Keratinocyte (primary cell): ENCODE results near the gene PARL. TPM values are rescaled to one million over a fixed set of nuclear protein-coding genes. Genes with fewer than 3 reads are reported as not detected.

ENCODE experiments used
- DNase-seq: peaks from one replicate; pipeline ENCODE4 v3.0.0-alpha.2; 2011; ENCODE audit warnings: low read depth, missing footprints, low spot score
- FAIRE-seq: peaks from 2 replicates; lab custom pipeline; 2011; peaks lifted over from hg19 to GRCh38; lab: Jason Lieb, UNC
- H2AFZ ChIP-seq: 2 replicates; pipeline ENCODE4 v1.6.0; 2012; ENCODE audit warnings: low read length, control low read depth, inconsistent platforms; ENCODE audit not compliant: control insufficient read depth
- H3K27ac ChIP-seq: 2 replicates; pipeline ENCODE4 v1.5.1; 2011; ENCODE audit warnings: low read length; ENCODE audit not compliant: control insufficient read depth, insufficient read depth
- H3K27me3 ChIP-seq: 3 replicates; pipeline ENCODE4 v1.6.0; 2011; ENCODE audit warnings: low read length; ENCODE audit not compliant: control insufficient read depth, insufficient read depth; ENCODE audit errors: extremely low read depth
- H3K36me3 ChIP-seq, 2 experiments: 2 replicates in 1 of 2; 3 replicates in 1 of 2; pipeline ENCODE4 v1.5.1; 2011; ENCODE audit warnings: low read length in 2 of 2, mild to moderate bottlenecking in 1 of 2; ENCODE audit not compliant: control insufficient read depth in 2 of 2, insufficient read depth in 2 of 2; ENCODE audit errors: extremely low read depth in 1 of 2
- H3K4me1 ChIP-seq: 3 replicates; pipeline ENCODE4 v1.5.1; 2011; ENCODE audit warnings: low read length; ENCODE audit not compliant: control insufficient read depth, insufficient read depth; ENCODE audit errors: extremely low read depth
- H3K4me2 ChIP-seq: 3 replicates; pipeline ENCODE4 v1.6.0; 2011; ENCODE audit warnings: low read depth, low read length; ENCODE audit not compliant: control insufficient read depth, insufficient read depth; ENCODE audit errors: extremely low read depth
- H3K4me3 ChIP-seq, 3 experiments: fragments of 200-600 bp in 1 of 3; sonication (generic) in 1 of 3; 2 replicates in 2 of 3; 3 replicates in 1 of 3; pipeline ENCODE4 v1.5.1; 2011 to 2016; ENCODE audit warnings: low read length in 3 of 3, mild to moderate bottlenecking in 3 of 3, control low read depth in 2 of 3, inconsistent platforms in 1 of 3, low read depth in 1 of 3, mixed read lengths in 1 of 3, mixed run types in 1 of 3, moderate library complexity in 1 of 3; ENCODE audit not compliant: control insufficient read depth in 2 of 3, insufficient read depth in 2 of 3; ENCODE audit errors: extremely low read depth in 1 of 3
- H3K79me2 ChIP-seq: 2 replicates; pipeline ENCODE4 v1.6.0; 2012; ENCODE audit warnings: low read length; ENCODE audit not compliant: control insufficient read depth, insufficient read depth
- H3K9ac ChIP-seq: 3 replicates; pipeline ENCODE4 v1.6.0; 2011; ENCODE audit warnings: low read length; ENCODE audit not compliant: control insufficient read depth, insufficient read depth; ENCODE audit errors: extremely low read depth
- H3K9me1 ChIP-seq: 3 replicates; pipeline ENCODE4 v1.6.0; 2011; ENCODE audit warnings: low read length; ENCODE audit not compliant: control insufficient read depth, insufficient read depth; ENCODE audit errors: extremely low read depth
- H3K9me3 ChIP-seq: 2 replicates; pipeline ENCODE4 v1.5.1; 2012; ENCODE audit warnings: low read depth, low read length; ENCODE audit not compliant: control insufficient read depth
- H4K20me1 ChIP-seq: 3 replicates; pipeline ENCODE4 v1.6.0; 2011; ENCODE audit warnings: low read length; ENCODE audit not compliant: control insufficient read depth, insufficient read depth; ENCODE audit errors: extremely low read depth
- EZH2 ChIP-seq: IDR thresholded peaks from one replicate; pipeline ENCODE4 v1.6.1; 2012; ENCODE audit warnings: inconsistent platforms, mild to moderate bottlenecking, low read length, moderate library complexity
- dilution Hi-C: fragments of 300-500 bp; cut with MboI; formaldehyde crosslinking; loops from one replicate; pipeline ENCODE4 v1.7.0; 2020; ENCODE audit warnings: low sequenced_read_pairs; ENCODE audit not compliant: extremely low pct_ligation_motif_present
- polyA plus RNA-seq, 5 experiments: library from polyadenylated mRNA; depleted of rRNA in 3 of 5; stranded (reverse) in 3 of 5; stranded (forward) in 1 of 5; unstranded in 1 of 5; fragments of >200 nt; gene quantifications; 1 replicate in 1 of 5; 2 replicates in 3 of 5; 3 replicates in 1 of 5; pipeline versions ENCODE4 v1.2.1 to v1.2.3, GENCODE V29; 2011 to 2012; ENCODE audit warnings: missing spikeins in 2 of 5, low read depth in 1 of 5, low replicate concordance in 1 of 5
- TF ChIP-seq, protein P1 (sequence below), 3 experiments: IDR thresholded peaks in 1 of 3; conservative IDR thresholded peaks in 1 of 3; optimal IDR thresholded peaks in 1 of 3; 2 replicates in 2 of 3; 3 replicates in 1 of 3; pipeline versions ENCODE3 to v1.5.1; 2011; ENCODE audit warnings: low read length in 3 of 3, mild to moderate bottlenecking in 3 of 3, moderate library complexity in 2 of 3, control low read depth in 1 of 3, inconsistent platforms in 1 of 3; ENCODE audit not compliant: insufficient read depth in 2 of 3; ENCODE audit errors: extremely low read depth in 1 of 3

PARL gene
- polyA plus RNA-seq, 1 donor (not counting 4 experiments of a cell fraction or from before 2014, with no cell fraction given): 68.9 TPM

DNA sequence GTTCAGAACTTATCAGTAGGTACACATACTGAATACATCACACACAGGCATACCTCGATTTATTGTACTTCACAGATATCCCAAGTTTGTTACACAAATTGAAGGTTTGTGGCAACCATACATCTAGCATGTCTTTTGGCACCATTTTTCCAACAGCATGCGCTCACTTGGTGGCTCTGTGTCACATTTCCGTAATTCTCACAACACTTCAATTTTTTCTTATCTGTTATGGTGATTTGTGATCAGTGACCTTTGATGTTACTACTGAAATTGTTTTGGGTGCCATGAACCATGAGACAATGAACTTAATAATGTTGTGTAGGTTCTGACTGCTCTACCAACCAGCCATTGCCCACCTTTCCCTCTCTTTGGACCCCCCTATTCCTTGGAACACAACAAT is 10.8 kb downstream of the PARL start:
- Histone ChIP-seq H4K20me1 (no peaks in the 10 kb centered on the region), H3K9me3 (no peaks in the 10 kb centered on the region), H3K79me2 (peaks cover 69% of the 10 kb centered on the region), H2AFZ (no peak overlapping the region), H3K9ac (no peak overlapping the region), H3K4me2 (no peak overlapping the region), H3K27ac (no peak overlapping the region), H3K9me1 (no peaks in the 10 kb centered on the region), H3K4me3 (no peak overlapping the region), H3K4me1 (peaks cover 10% of the 10 kb centered on the region), H3K36me3 (no peaks in the 10 kb centered on the region), H3K27me3 (no peaks in the 10 kb centered on the region)
- TF ChIP-seq, protein P1, sequence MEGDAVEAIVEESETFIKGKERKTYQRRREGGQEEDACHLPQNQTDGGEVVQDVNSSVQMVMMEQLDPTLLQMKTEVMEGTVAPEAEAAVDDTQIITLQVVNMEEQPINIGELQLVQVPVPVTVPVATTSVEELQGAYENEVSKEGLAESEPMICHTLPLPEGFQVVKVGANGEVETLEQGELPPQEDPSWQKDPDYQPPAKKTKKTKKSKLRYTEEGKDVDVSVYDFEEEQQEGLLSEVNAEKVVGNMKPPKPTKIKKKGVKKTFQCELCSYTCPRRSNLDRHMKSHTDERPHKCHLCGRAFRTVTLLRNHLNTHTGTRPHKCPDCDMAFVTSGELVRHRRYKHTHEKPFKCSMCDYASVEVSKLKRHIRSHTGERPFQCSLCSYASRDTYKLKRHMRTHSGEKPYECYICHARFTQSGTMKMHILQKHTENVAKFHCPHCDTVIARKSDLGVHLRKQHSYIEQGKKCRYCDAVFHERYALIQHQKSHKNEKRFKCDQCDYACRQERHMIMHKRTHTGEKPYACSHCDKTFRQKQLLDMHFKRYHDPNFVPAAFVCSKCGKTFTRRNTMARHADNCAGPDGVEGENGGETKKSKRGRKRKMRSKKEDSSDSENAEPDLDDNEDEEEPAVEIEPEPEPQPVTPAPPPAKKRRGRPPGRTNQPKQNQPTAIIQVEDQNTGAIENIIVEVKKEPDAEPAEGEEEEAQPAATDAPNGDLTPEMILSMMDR (optimal IDR thresholded peaks at IDR 0.05 in 1 of 3, IDR thresholded peaks at IDR 0.05 in 1 of 3, conservative IDR thresholded peaks at IDR 0.05 in 1 of 3; ENCODE audit: extremely low read depth in 1 of 3, insufficient read depth in 2 of 3, low read length in 3 of 3): no peak
- no peak for TF ChIP-seq EZH2
- FAIRE-seq (no peak), DNase-seq (no peak)
- dilution Hi-C loops: no loop called here

DNA sequence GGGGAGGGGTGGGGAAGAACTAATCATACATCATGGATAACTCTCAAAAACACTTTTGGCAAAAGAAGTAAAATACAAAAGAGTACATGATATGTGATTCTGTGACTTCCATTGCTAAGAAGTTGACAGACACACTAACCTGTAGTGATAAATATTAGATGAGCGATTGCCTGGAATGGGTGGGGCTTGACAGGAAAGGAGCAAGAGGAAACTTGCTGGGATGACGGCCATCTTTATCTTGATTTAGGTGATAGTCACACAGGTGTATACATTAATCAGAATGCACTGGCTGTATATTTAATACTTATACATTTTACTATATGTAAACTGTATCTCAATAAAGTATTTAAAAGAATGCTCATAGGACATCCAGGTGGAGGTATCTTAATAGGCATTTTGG is 13.1 kb downstream of the PARL start:
- H3K79me2 ChIP-seq: peaks cover 57% of the 10 kb centered on the region

More for the DNA sequence above, 13.1 kb downstream of the PARL start:
- no peak overlapping the region for H3K9ac ChIP-seq
- H3K9me1 ChIP-seq: no peaks in the 10 kb centered on the region
- H3K4me3 ChIP-seq: no peak overlapping the region
- H3K36me3 ChIP-seq: peaks cover 0 to 5% of the 10 kb centered on the region in 2 experiments
- H2AFZ ChIP-seq: no peak overlapping the region
- H3K27ac ChIP-seq: no peak overlapping the region
- FAIRE-seq (no peak), DNase-seq (peak; percentile 19)
- H3K9me3 ChIP-seq: no peaks in the 10 kb centered on the region
- dilution Hi-C loops: no loop called here
- no peak overlapping the region for H3K4me2 ChIP-seq
- H4K20me1 ChIP-seq: peaks cover 3% of the 10 kb centered on the region
- H3K4me1 ChIP-seq: peaks cover 10% of the 10 kb centered on the region
- TF ChIP-seq, protein P1 (optimal IDR thresholded peaks at IDR 0.05 in 1 of 3, IDR thresholded peaks at IDR 0.05 in 1 of 3, conservative IDR thresholded peaks at IDR 0.05 in 1 of 3; ENCODE audit: extremely low read depth in 1 of 3, insufficient read depth in 2 of 3, low read length in 3 of 3): no peak
- no peak for TF ChIP-seq EZH2
- H3K27me3 ChIP-seq: no peaks in the 10 kb centered on the region
